Panc1 (cell line): Measurements from ENCODE around the gene DOCK8. TPM values are rescaled to one million over a fixed set of nuclear protein-coding genes. Genes with fewer than 3 reads are reported as not detected.

Source experiments
- ATAC-seq: fragments of 200-7000 bp; cut with Tn5 transposase; 2 replicates; pipeline ENCODE4 v1.9.1; 2020; ENCODE audit warnings: mild to moderate bottlenecking, moderate library complexity
- BruUV-seq: library from RNA; stranded (reverse); fragments of 400-500 nt; replicated peaks from 2 replicates; lab custom pipeline; 2021; lab: Mats Ljungman, UMichigan
- CTCF ChIA-PET: fragments of 300-600 bp; sonication (Branson Sonifier 250); formaldehyde crosslinking; loops from one replicate; lab custom pipeline; 2022; ENCODE audit warnings: antibody characterized with exemption; lab: Charles Lee
- POLR2A ChIA-PET: fragments of 300-600 bp; sonication (Branson Sonifier 250); formaldehyde crosslinking; loops from one replicate; lab custom pipeline; 2022; ENCODE audit warnings: antibody characterized with exemption; lab: Charles Lee
- DNase-seq: peaks from one replicate; pipeline ENCODE4 v3.0.0-alpha.2; 2010; ENCODE audit warnings: low read depth, low spot score
- H3K27ac ChIP-seq: 2 replicates; pipeline ENCODE4 v1.5.1; 2011; ENCODE audit warnings: mild to moderate bottlenecking, low read length, inconsistent platforms
- H3K27me3 ChIP-seq: fragments of 200-500 bp; sonication (Bioruptor generic); 2 replicates; pipeline ENCODE4 v1.6.0; 2014; ENCODE audit warnings: low read length, inconsistent platforms; ENCODE audit not compliant: control insufficient read depth, insufficient read depth
- H3K36me3 ChIP-seq: fragments of 200-500 bp; sonication (Bioruptor generic); 2 replicates; pipeline ENCODE4 v1.5.1; 2014; ENCODE audit warnings: inconsistent platforms, mild to moderate bottlenecking, low read length, moderate library complexity; ENCODE audit not compliant: control insufficient read depth, insufficient read depth
- H3K4me1 ChIP-seq: 2 replicates; pipeline ENCODE4 v1.5.1; 2011; ENCODE audit warnings: inconsistent platforms, mild to moderate bottlenecking, low read length, moderate library complexity; ENCODE audit not compliant: control insufficient read depth, insufficient read depth
- H3K4me3 ChIP-seq, 2 experiments: 2 replicates each; pipeline ENCODE4 v1.5.1; 2011 to 2012; ENCODE audit warnings: low read depth in 2 of 2, low read length in 2 of 2, mild to moderate bottlenecking in 2 of 2, inconsistent platforms in 1 of 2, moderate library complexity in 1 of 2
- H3K9me3 ChIP-seq: fragments of 200-500 bp; sonication (Bioruptor generic); 2 replicates; pipeline ENCODE4 v1.5.1; 2014; ENCODE audit warnings: low read depth, mild to moderate bottlenecking, inconsistent platforms, low read length, moderate library complexity; ENCODE audit not compliant: control insufficient read depth, insufficient read depth
- CTCF ChIP-seq: fragments of 450-650 bp; IDR thresholded peaks from 2 replicates; pipeline ENCODE4 v1.5.1; 2017; ENCODE audit warnings: mild to moderate bottlenecking
- POLR2AphosphoS5 ChIP-seq: IDR thresholded peaks from 2 replicates; pipeline ENCODE4 v1.6.1; 2012; ENCODE audit warnings: mild to moderate bottlenecking, low read depth, low read length, moderate library complexity
- REST ChIP-seq, 2 experiments: IDR thresholded peaks; 2 replicates each; pipeline ENCODE4 v1.6.1; 2011 to 2012; ENCODE audit warnings: low read depth in 2 of 2, control low read depth in 1 of 2, low read length in 1 of 2, mild to moderate bottlenecking in 1 of 2, moderate library complexity in 1 of 2; ENCODE audit not compliant: insufficient read depth in 1 of 2
- SIN3A ChIP-seq: IDR thresholded peaks from 2 replicates; pipeline ENCODE4 v1.6.1; 2012; ENCODE audit warnings: low read depth, mild to moderate bottlenecking, low read length, moderate library complexity, borderline replicate concordance; ENCODE audit not compliant: insufficient read depth
- TCF7L2 ChIP-seq: IDR thresholded peaks from 2 replicates; pipeline ENCODE4 v1.6.1; 2011; ENCODE audit warnings: mild to moderate bottlenecking, low read depth, low read length, inconsistent platforms
- in situ Hi-C: cut with HindIII; loops from 2 replicates; pipeline ENCODE4 v1.10.0; 2016; ENCODE audit warnings: low sequenced_read_pairs, low pct_unique_long_range_greater_than_20kb
- intact Hi-C: fragments of 100-400 bp; cut with micrococcal nuclease; formaldehyde crosslinking; loops from one replicate; pipeline ENCODE4 v1.10.0; 2022; ENCODE audit not compliant: unreplicated experiment
- total RNA-seq: library from RNA; stranded (reverse); gene quantifications from one replicate; pipeline ENCODE4 v1.2.1, GENCODE V29; 2021; ENCODE audit not compliant: unreplicated experiment

DOCK8 gene
- total RNA-seq, 1 experiment from 2014 or later: 1.4 TPM

- POLR2A ChIA-PET: no interaction called here
- no peaks in the 10 kb centered on the region for H3K9me3 ChIP-seq
- no peak overlapping the region for H3K27ac ChIP-seq
- intact Hi-C loops: no loop called here
- H3K4me3 ChIP-seq: no peak overlapping the region
- TF ChIP-seq SIN3A (no peak), TCF7L2 (no peak), POLR2AphosphoS5 (no peak), CTCF (no peak), REST (IDR thresholded peaks at IDR 0.05; ENCODE audit: insufficient read depth in 1 of 2, low read depth in 2 of 2, low read length in 1 of 2) (no peak)
- CTCF ChIA-PET: no interaction called here
- in situ Hi-C loops: no loop called here
- DNase-seq (no peak), ATAC-seq (no peak)
- no peaks in the 10 kb centered on the region for H3K36me3 ChIP-seq
- BruUV-seq: no TSS peak
- H3K27me3 ChIP-seq: no peaks in the 10 kb centered on the region
- H3K4me1 ChIP-seq: no peaks in the 10 kb centered on the region
Observed at GRCh38 chr9:404234-404633, 189.6 kb downstream of the DOCK8 start.

- DNase-seq (no peak), ATAC-seq (no peak)
- Histone ChIP-seq H3K4me1 (no peaks in the 10 kb centered on the region), H3K36me3 (no peaks in the 10 kb centered on the region), H3K9me3 (no peaks in the 10 kb centered on the region), H3K27me3 (no peaks in the 10 kb centered on the region), H3K27ac (no peak overlapping the region), H3K4me3 (no peak overlapping the region)
- TF ChIP-seq TCF7L2 (no peak), SIN3A (no peak), CTCF (no peak), REST (IDR thresholded peaks at IDR 0.05; ENCODE audit: insufficient read depth in 1 of 2, low read depth in 2 of 2, low read length in 1 of 2) (no peak), POLR2AphosphoS5 (no peak)
- in situ Hi-C loops: no loop called here
- ChIA-PET POLR2A (no interaction called here), CTCF (no interaction called here)
- no TSS peak for BruUV-seq
- intact Hi-C loops: no loop called here
Observed at GRCh38 chr9:405341-405740, 190.7 kb downstream of the DOCK8 start.
